T-cell (primary cell): Measurements from ENCODE around the gene TRAPPC3. TPM values are rescaled to one million over a fixed set of nuclear protein-coding genes. Genes with fewer than 3 reads are reported as not detected.
A peak's percentile ranks its signal among the peaks of the same experiment; 100 is the strongest.

Experiments
- ATAC-seq, 4 experiments: fragments of 200-7000 bp in 3 of 4; fragments of 150-1000 bp in 1 of 4; cut with Tn5 transposase; replicated peaks in 1 of 4; 1 replicate in 3 of 4; 2 replicates in 1 of 4; pipeline ENCODE4 v1.10.0; 2021; ENCODE audit warnings: moderate library complexity in 3 of 4, mild to moderate bottlenecking in 2 of 4, moderate number of reproducible peaks in 1 of 4
- CTCF ChIA-PET, 2 donors: fragments of 300-600 bp; sonication (Branson Sonifier 250); formaldehyde crosslinking; loops; one replicate each; lab custom pipeline; 2022; ENCODE audit warnings: antibody characterized with exemption in 2 of 2; lab: Charles Lee
- POLR2A ChIA-PET, 2 donors: fragments of 300-600 bp; sonication (Branson Sonifier 250); formaldehyde crosslinking; loops; one replicate each; lab custom pipeline; 2022; ENCODE audit warnings: antibody characterized with exemption in 2 of 2; lab: Charles Lee
- DNase-seq, 35 experiments: peaks; one replicate each; pipeline versions ENCODE4 v3.0.0 to v3.0.0-alpha.2; 2013 to 2023
- H3K27ac ChIP-seq: one replicate; pipeline ENCODE4 v1.5.1; 2013; ENCODE audit warnings: low read length
- H3K27me3 ChIP-seq, 2 experiments: replicated peaks in 1 of 2; 1 replicate in 1 of 2; 2 replicates in 1 of 2; pipeline versions ENCODE4 v1.6.1 to v1.7.0; 2013; ENCODE audit warnings: low read length in 1 of 2, mixed read lengths in 1 of 2; ENCODE audit not compliant: control insufficient read depth in 2 of 2, insufficient read depth in 2 of 2; ENCODE audit errors: extremely low read depth in 1 of 2
- H3K36me3 ChIP-seq, 2 donors: 1 replicate in 1 of 2; 2 replicates in 1 of 2; pipeline versions ENCODE4 v1.6.1 to v1.7.0; 2013; ENCODE audit warnings: low read length in 1 of 2; ENCODE audit not compliant: control insufficient read depth in 2 of 2, insufficient read depth in 1 of 2; ENCODE audit errors: extremely low read depth in 1 of 2
- H3K4me1 ChIP-seq, 2 experiments: 1 replicate in 1 of 2; 2 replicates in 1 of 2; pipeline versions ENCODE4 v1.6.1 to v1.7.0; 2013; ENCODE audit warnings: low read length in 2 of 2, mixed read lengths in 1 of 2; ENCODE audit not compliant: insufficient read depth in 2 of 2, control insufficient read depth in 1 of 2; ENCODE audit errors: extremely low read depth in 1 of 2
- H3K4me3 ChIP-seq, 2 donors: 1 replicate in 1 of 2; 2 replicates in 1 of 2; pipeline versions ENCODE4 v1.5.1 to v1.7.0; 2013; ENCODE audit warnings: mild to moderate bottlenecking in 2 of 2, low read length in 1 of 2, moderate library complexity in 1 of 2; ENCODE audit not compliant: control insufficient read depth in 1 of 2; ENCODE audit errors: extremely low read depth in 1 of 2
- H3K9me3 ChIP-seq: 2 replicates; pipeline ENCODE4 v1.7.0; 2013
- H3K27ac Mint-ChIP-seq, 2 donors: one replicate each; pipeline ENCODE4 v1.8.0; 2020 to 2021; ENCODE audit warnings: mild to moderate bottlenecking in 2 of 2, mixed read lengths in 2 of 2
- H3K27me3 Mint-ChIP-seq, 2 donors: one replicate each; pipeline ENCODE4 v1.8.0; 2021 to 2022; ENCODE audit warnings: mixed read lengths in 2 of 2
- H3K36me3 Mint-ChIP-seq: one replicate; pipeline ENCODE4 v1.8.0; 2021; ENCODE audit warnings: mixed read lengths
- H3K4me1 Mint-ChIP-seq, 3 donors: one replicate each; pipeline ENCODE4 v1.8.0; 2020 to 2022; ENCODE audit warnings: mixed read lengths in 3 of 3, mild to moderate bottlenecking in 1 of 3
- H3K4me3 Mint-ChIP-seq, 3 donors: one replicate each; pipeline ENCODE4 v1.8.0; 2020 to 2022; ENCODE audit warnings: mild to moderate bottlenecking in 3 of 3, mixed read lengths in 3 of 3, moderate library complexity in 3 of 3
- H3K9me3 Mint-ChIP-seq, 3 donors: one replicate each; pipeline ENCODE4 v1.8.0; 2020 to 2022; ENCODE audit warnings: mixed read lengths in 3 of 3
- WGBS: methylation state at CpG from one replicate; pipeline ENCODE4 v1.1.5; 2013; ENCODE audit warnings: missing lambda C conversion rate; ENCODE audit not compliant: insufficient coverage; 5-methylcytosine and 5-hydroxymethylcytosine counted together
- total RNA-seq, 35 experiments: library from RNA in 6 of 35; stranded (reverse) in 6 of 35; fragments of 120-200 nt in 1 of 35; gene quantifications; one replicate each; pipeline versions ENCODE4 v1.2.1 to v1.2.4 and lab custom pipeline; 2013 to 2026

TRAPPC3 gene
- total RNA-seq, 5 donors from 2014 or later (not counting 1 experiment from before 2014, with no cell fraction given), result 42.3 to 48.2 (median 44.6) TPM

- no peaks in the 10 kb centered on the region for H3K9me3 ChIP-seq
- 75% methylated on average over 2 of the region's 5 CpGs for WGBS
- ChIA-PET POLR2A (no interaction called here), CTCF (no interaction called here)
- DNase-seq (no peak), ATAC-seq (no peak)
- H3K4me1 Mint-ChIP-seq, result peaks cover 24 to 30% (median 24%) of the 10 kb centered on the region in 3 donors
- H3K4me1 ChIP-seq, result peaks cover 8 to 28% of the 10 kb centered on the region in 2 experiments
- no peaks in the 10 kb centered on the region for H3K27me3 Mint-ChIP-seq
- no peak overlapping the region for H3K27ac Mint-ChIP-seq
- no peak overlapping the region for H3K4me3 Mint-ChIP-seq
- H3K36me3 ChIP-seq, result no peaks in the 10 kb centered on the region
- no peaks in the 10 kb centered on the region for H3K9me3 Mint-ChIP-seq
- H3K27me3 ChIP-seq, result no peaks in the 10 kb centered on the region
- no peaks in the 10 kb centered on the region for H3K36me3 Mint-ChIP-seq
- no peak overlapping the region for H3K27ac ChIP-seq
- H3K4me3 ChIP-seq, result no peak overlapping the region
Observed at GRCh38 chr1:36106269-36106668, 43.0 kb downstream of the TRAPPC3 start.

GRCh38 chr1:36101546-36101945, 47.7 kb downstream of the TRAPPC3 start:
- Histone ChIP-seq H3K27ac (no peak overlapping the region), H3K27me3 (no peaks in the 10 kb centered on the region), H3K9me3 (no peaks in the 10 kb centered on the region), H3K4me1 (peaks cover 0 to 8% of the 10 kb centered on the region in 2 experiments), H3K4me3 (no peak overlapping the region), H3K36me3 (peaks cover under 1 to 1% of the 10 kb centered on the region in 2 donors)
- CTCF ChIA-PET, result interaction anchor here (0.9 to 1.7 kb wide), 3 partner anchors 86 to 184 kb away, joined by 3 to 5 read pairs (median 3); no protein-coding TSS in a partner anchor
- Mint-ChIP-seq H3K27me3 (no peaks in the 10 kb centered on the region), H3K4me3 (no peak overlapping the region), H3K4me1 (peaks cover 0 to 9% (median 2%) of the 10 kb centered on the region in 3 donors), H3K9me3 (no peaks in the 10 kb centered on the region), H3K36me3 (no peaks in the 10 kb centered on the region), H3K27ac (no peak overlapping the region)
- DNase-seq (no peak), ATAC-seq (no peak)
- POLR2A ChIA-PET, result no interaction called here
- 100% methylated on average over 1 of the region's 5 CpGs for WGBS

- peaks cover 0 to 9% (median 2%) of the 10 kb centered on the region in 3 donors for H3K4me1 Mint-ChIP-seq
- peaks cover 0 to 8% of the 10 kb centered on the region in 2 experiments for H3K4me1 ChIP-seq
- no peak overlapping the region for H3K27ac Mint-ChIP-seq
- no peak for DNase-seq
- no peak overlapping the region for H3K4me3 Mint-ChIP-seq
- 94% methylated on average over 6 of the region's 6 CpGs for WGBS
- ATAC-seq, result no peak
- H3K27ac ChIP-seq, result no peak overlapping the region
- H3K27me3 ChIP-seq, result no peaks in the 10 kb centered on the region
- H3K27me3 Mint-ChIP-seq, result no peaks in the 10 kb centered on the region
- no peaks in the 10 kb centered on the region for H3K36me3 Mint-ChIP-seq
- no peaks in the 10 kb centered on the region for H3K9me3 Mint-ChIP-seq
- ChIA-PET CTCF (interaction anchor here in 1 of 2 donors (0.6 to 1.8 kb wide), 5 partner anchors 9 to 185 kb away, joined by 3 to 8 read pairs (median 5); no protein-coding TSS in a partner anchor), POLR2A (interaction anchor here in 1 of 2 donors (0.7 kb wide), 1 partner anchor 49 kb away, joined by 9 read pairs; no protein-coding TSS in a partner anchor)
- H3K9me3 ChIP-seq, result no peaks in the 10 kb centered on the region
- no peak overlapping the region for H3K4me3 ChIP-seq
- H3K36me3 ChIP-seq, result peaks cover 2 to 12% of the 10 kb centered on the region in 2 donors
Observed at GRCh38 chr1:36100376-36100775, 48.9 kb downstream of the TRAPPC3 start.

- H3K27ac Mint-ChIP-seq, result no peak overlapping the region
- ATAC-seq, result peak; percentile 81 to 90 (median 89)
- H3K27me3 ChIP-seq, result no peaks in the 10 kb centered on the region
- peak overlapping the region in 2 of 3 donors; percentile 6 to 25 for H3K4me3 Mint-ChIP-seq
- H3K4me1 Mint-ChIP-seq, result peaks cover 0 to 9% (median 2%) of the 10 kb centered on the region in 3 donors
- WGBS, result 38% methylated on average over 17 of the region's 18 CpGs
- ChIA-PET CTCF (interaction anchor here in 1 of 2 donors (0.6 to 1.8 kb wide), 6 partner anchors 10 to 186 kb away, joined by 3 to 8 read pairs (median 4); no protein-coding TSS in a partner anchor), POLR2A (no interaction called here)
- peaks cover 0 to 8% of the 10 kb centered on the region in 2 experiments for H3K4me1 ChIP-seq
- H3K9me3 ChIP-seq, result no peaks in the 10 kb centered on the region
- no peaks in the 10 kb centered on the region for H3K27me3 Mint-ChIP-seq
- H3K9me3 Mint-ChIP-seq, result no peaks in the 10 kb centered on the region
- peak; percentile 30 to 84 (median 67) for DNase-seq
- no peak overlapping the region for H3K27ac ChIP-seq
- peaks cover 2 to 14% of the 10 kb centered on the region in 2 donors for H3K36me3 ChIP-seq
- no peaks in the 10 kb centered on the region for H3K36me3 Mint-ChIP-seq
- no peak overlapping the region for H3K4me3 ChIP-seq
Observed at GRCh38 chr1:36099681-36100341, 49.5 kb downstream of the TRAPPC3 start.

- Histone ChIP-seq H3K27me3 (no peaks in the 10 kb centered on the region), H3K36me3 (peaks cover 2 to 24% of the 10 kb centered on the region in 2 donors), H3K4me3 (no peak overlapping the region), H3K27ac (no peak overlapping the region), H3K4me1 (peaks cover 0 to 8% of the 10 kb centered on the region in 2 experiments), H3K9me3 (no peaks in the 10 kb centered on the region)
- ATAC-seq, result no peak
- H3K4me3 Mint-ChIP-seq, result no peak overlapping the region
- no peak for DNase-seq
- POLR2A ChIA-PET, result no interaction called here
- WGBS, result 82% methylated on average over 13 of the region's 13 CpGs
- CTCF ChIA-PET, result interaction anchor here in 1 of 2 donors (0.6 kb wide), 1 partner anchor 12 kb away, joined by 3 read pairs; no protein-coding TSS in a partner anchor
- H3K27me3 Mint-ChIP-seq, result no peaks in the 10 kb centered on the region
- no peaks in the 10 kb centered on the region for H3K9me3 Mint-ChIP-seq
- no peaks in the 10 kb centered on the region for H3K36me3 Mint-ChIP-seq
- H3K27ac Mint-ChIP-seq, result no peak overlapping the region
- H3K4me1 Mint-ChIP-seq, result peaks cover 0 to 9% (median 2%) of the 10 kb centered on the region in 3 donors
Observed at GRCh38 chr1:36098650-36099365, 50.5 kb downstream of the TRAPPC3 start.
